GM12878 (cell line): ENCODE data around the gene BNIP5. TPM values are rescaled to one million over a fixed set of nuclear protein-coding genes. Genes with fewer than 3 reads are reported as not detected.

Experiments used
- ATAC-seq: fragments of 200-7000 bp; cut with Tn5 transposase; 3 replicates; pipeline ENCODE4 v1.9.1; 2020; ENCODE audit warnings: mild to moderate bottlenecking, moderate library complexity
- BruUV-seq: library from RNA; stranded (reverse); fragments of 400-500 nt; replicated peaks from 2 replicates; lab custom pipeline; 2021; lab: Mats Ljungman, UMichigan
- CTCF ChIA-PET: fragments of 300-600 bp; sonication (Branson Sonifier 250); formaldehyde crosslinking; extraction: SDS; loops from one replicate; lab custom pipeline; 2021; ENCODE audit warnings: inconsistent platforms; lab: Yijun Ruan, JAX
- POLR2A ChIA-PET: fragments of 350-600 bp; formaldehyde crosslinking; extraction: SDS; loops from one replicate; lab custom pipeline; 2021; ENCODE audit warnings: inconsistent platforms; lab: Charles Lee
- RAD21 ChIA-PET: fragments of 300-600 bp; sonication (Branson Sonifier 250); formaldehyde crosslinking; loops from one replicate; lab custom pipeline; 2023; ENCODE audit warnings: antibody characterized with exemption; ENCODE audit not compliant: unreplicated experiment; lab: Charles Lee
- SMC1A ChIA-PET: fragments of 300-600 bp; sonication (Branson Sonifier 250); formaldehyde crosslinking; loops from one replicate; lab custom pipeline; 2023; ENCODE audit not compliant: unreplicated experiment, uncharacterized antibody; lab: Charles Lee
- DNase-seq: peaks from one replicate; pipeline ENCODE4 v3.0.0-alpha.2; 2011; ENCODE audit warnings: low read depth, low spot score
- FAIRE-seq: peaks from 3 replicates; lab custom pipeline; 2011; peaks lifted over from hg19 to GRCh38; lab: Jason Lieb, UNC
- H2AFZ ChIP-seq: 2 replicates; pipeline ENCODE4 v1.6.0; 2011; ENCODE audit warnings: low read depth, low read length, control low read depth; ENCODE audit not compliant: control insufficient read depth
- H3K27ac ChIP-seq: 2 replicates; pipeline ENCODE4 v1.5.1; 2011; ENCODE audit warnings: control low read depth; ENCODE audit not compliant: control insufficient read depth, insufficient read depth
- H3K27me3 ChIP-seq, 2 experiments: replicated peaks in 1 of 2; 2 replicates each; pipeline versions ENCODE4 v1.6.0 to v1.6.1; 2011; ENCODE audit warnings: low read length in 1 of 2; ENCODE audit not compliant: control insufficient read depth in 2 of 2, insufficient read depth in 2 of 2
- H3K36me3 ChIP-seq, 2 experiments: 2 replicates each; pipeline ENCODE4 v1.5.1; 2011; ENCODE audit warnings: low read length in 1 of 2; ENCODE audit not compliant: control insufficient read depth in 2 of 2, insufficient read depth in 2 of 2
- H3K4me1 ChIP-seq: 2 replicates; pipeline ENCODE4 v1.6.1; 2011; ENCODE audit warnings: mild to moderate bottlenecking, low read length, moderate library complexity, mixed read lengths; ENCODE audit not compliant: control insufficient read depth, insufficient read depth
- H3K4me2 ChIP-seq: 2 replicates; pipeline ENCODE4 v1.6.0; 2011; ENCODE audit warnings: control low read depth; ENCODE audit not compliant: control insufficient read depth, insufficient read depth
- H3K4me3 ChIP-seq: fragments of 200-600 bp; sonication (generic); 2 replicates; pipeline ENCODE4 v1.5.1; 2016
- H3K79me2 ChIP-seq: 2 replicates; pipeline ENCODE4 v1.6.0; 2011; ENCODE audit warnings: low read length; ENCODE audit not compliant: control insufficient read depth, insufficient read depth
- H3K9ac ChIP-seq: 2 replicates; pipeline ENCODE4 v1.8.0; 2011; ENCODE audit warnings: low read length, control low read depth, mixed read lengths; ENCODE audit not compliant: control insufficient read depth, insufficient read depth
- H3K9me3 ChIP-seq: replicated peaks from 3 replicates; pipeline ENCODE4 v1.5.1; 2011; ENCODE audit warnings: mild to moderate bottlenecking, low read length; ENCODE audit not compliant: control insufficient read depth, insufficient read depth
- H4K20me1 ChIP-seq: 2 replicates; pipeline ENCODE4 v1.6.0; 2011; ENCODE audit not compliant: control insufficient read depth, insufficient read depth
- ATF7 ChIP-seq: fragments of 450-650 bp; IDR thresholded peaks from 2 replicates; pipeline ENCODE4 v1.6.1; 2016; ENCODE audit warnings: low read depth, mild to moderate bottlenecking
- BMI1 ChIP-seq: fragments of 450-650 bp; IDR thresholded peaks from 2 replicates; pipeline ENCODE4 v1.6.1; 2016; ENCODE audit warnings: mild to moderate bottlenecking, moderate library complexity, borderline replicate concordance
- CREM ChIP-seq: IDR thresholded peaks from 2 replicates; pipeline ENCODE4 v1.6.1; 2014; ENCODE audit warnings: antibody characterized with exemption, low read depth
- DPF2 ChIP-seq: fragments of 450-650 bp; IDR thresholded peaks from 2 replicates; pipeline ENCODE4 v1.6.1; 2017; ENCODE audit warnings: mild to moderate bottlenecking
- EED ChIP-seq: sonication (generic); IDR thresholded peaks from 2 replicates; pipeline ENCODE4 v1.6.1; 2016; ENCODE audit warnings: antibody characterized with exemption, low read depth
- IRF4 ChIP-seq: IDR thresholded peaks from 2 replicates; pipeline ENCODE4 v1.6.1; 2011; ENCODE audit warnings: low read depth, low read length
- JUNB ChIP-seq: IDR thresholded peaks from 2 replicates; pipeline ENCODE4 v1.6.1; 2016; ENCODE audit warnings: antibody characterized with exemption, mild to moderate bottlenecking
- KLF5 ChIP-seq: fragments of 450-650 bp; IDR thresholded peaks from 2 replicates; pipeline ENCODE4 v1.6.1; 2014; ENCODE audit warnings: mild to moderate bottlenecking; ENCODE audit not compliant: partially characterized antibody
- MEF2A ChIP-seq: IDR thresholded peaks from 2 replicates; pipeline ENCODE4 v1.6.1; 2011; ENCODE audit warnings: low read depth, mild to moderate bottlenecking, low read length, moderate library complexity; ENCODE audit not compliant: insufficient read depth
- MYC ChIP-seq: IDR thresholded peaks from 2 replicates; pipeline ENCODE4 v1.6.1; 2011; ENCODE audit warnings: mild to moderate bottlenecking, low read length, moderate library complexity, inconsistent platforms; ENCODE audit not compliant: insufficient read depth, insufficient replicate concordance, insufficient read length, severe bottlenecking
- PAX8 ChIP-seq: fragments of 450-650 bp; IDR thresholded peaks from 2 replicates; pipeline ENCODE4 v1.6.1; 2017; ENCODE audit warnings: mild to moderate bottlenecking, moderate library complexity
- SMC3 ChIP-seq: IDR thresholded peaks from 2 replicates; pipeline ENCODE4 v1.6.1; 2011; ENCODE audit warnings: low read length, improper control_type of control experiment, borderline replicate concordance
- SP1 ChIP-seq: IDR thresholded peaks from one replicate; pipeline ENCODE4 v1.6.1; 2011; ENCODE audit warnings: low read depth, low read length
- STAT3 ChIP-seq: IDR thresholded peaks from 2 replicates; pipeline ENCODE4 v1.6.1; 2011; ENCODE audit warnings: low read depth, low read length, improper control_type of control experiment
- SUZ12 ChIP-seq: fragments of 200-600 bp; sonication (generic); IDR thresholded peaks from one replicate; pipeline ENCODE4 v1.6.1; 2018; ENCODE audit warnings: antibody characterized with exemption, mild to moderate bottlenecking; ENCODE audit not compliant: unreplicated experiment
- TAF1 ChIP-seq: IDR thresholded peaks from 2 replicates; pipeline ENCODE4 v1.6.1; 2011; ENCODE audit warnings: mild to moderate bottlenecking, low read depth, low read length, borderline replicate concordance
- TCF7 ChIP-seq: IDR thresholded peaks from 2 replicates; pipeline ENCODE4 v1.6.1; 2014; ENCODE audit warnings: antibody characterized with exemption, borderline replicate concordance
- YY1 ChIP-seq: IDR thresholded peaks from 2 replicates; pipeline ENCODE4 v1.6.1; 2011; ENCODE audit warnings: low read depth, mild to moderate bottlenecking, low read length
- ZNF217 ChIP-seq: fragments of 450-650 bp; IDR thresholded peaks from 2 replicates; pipeline ENCODE4 v1.6.1; 2017; ENCODE audit warnings: antibody characterized with exemption, mild to moderate bottlenecking
- WGBS: methylation state at CpG from one replicate; pipeline ENCODE4 v1.1.6; 2016; ENCODE audit warnings: low lambda C conversion rate; ENCODE audit not compliant: insufficient replicate concordance, insufficient coverage; ENCODE audit errors: missing lambda C conversion rate; 5-methylcytosine and 5-hydroxymethylcytosine counted together
- in situ Hi-C: fragments of 300-500 bp; cut with MboI; formaldehyde crosslinking; loops from 9 replicates; pipeline ENCODE4 v1.14.3; 2018; ENCODE audit warnings: mixed read lengths
- intact Hi-C: fragments of 100-400 bp; cut with micrococcal nuclease; formaldehyde crosslinking; loops from one replicate; pipeline ENCODE4 v1.14.2; 2022; ENCODE audit not compliant: unreplicated experiment
- polyA plus RNA-seq, 11 experiments: library from polyadenylated mRNA; depleted of rRNA in 4 of 11; unstranded in 6 of 11; stranded (reverse) in 5 of 11; fragments of >200 nt; fragmentation: Nextera tagmentation in 4 of 11; fragmentation: Illumina TruSeq in 1 of 11; extraction: Ambion mirVana in 4 of 11; extraction: Trizol in 1 of 11; gene quantifications; 1 replicate in 1 of 11; 2 replicates in 10 of 11; pipeline versions ENCODE4 v1.2.1 to v1.2.3, GENCODE V29; 2011 to 2016; ENCODE audit warnings: inconsistent platforms in 2 of 11, missing spikeins in 2 of 11, low read depth in 1 of 11
- total RNA-seq, 4 experiments: library from RNA; depleted of rRNA in 3 of 4; stranded (reverse); fragments of >200 nt in 3 of 4; fragmentation: Illumina TruSeq in 1 of 4; extraction: Trizol in 1 of 4; gene quantifications; 2 replicates each; pipeline versions ENCODE4 v1.2.1 to v1.2.3, GENCODE V29; 2013 to 2021
- TF ChIP-seq, protein P1 (sequence below): fragments of 450-650 bp; IDR thresholded peaks from 2 replicates; pipeline ENCODE4 v1.6.1; 2017; ENCODE audit warnings: low read depth, mild to moderate bottlenecking, moderate library complexity
- TF ChIP-seq, protein P2 (sequence below): fragments of 450-650 bp; IDR thresholded peaks from 2 replicates; pipeline ENCODE4 v1.6.1; 2017; ENCODE audit warnings: mild to moderate bottlenecking, moderate library complexity

The BNIP5 gene
- total and polyA plus RNA-seq, 10 of the 15 experiments (the other 5 are each of a cell fraction or from before 2014, with no cell fraction given), result 0.02 to 0.68 (median 0.05) TPM; not detected in 2

DNA sequence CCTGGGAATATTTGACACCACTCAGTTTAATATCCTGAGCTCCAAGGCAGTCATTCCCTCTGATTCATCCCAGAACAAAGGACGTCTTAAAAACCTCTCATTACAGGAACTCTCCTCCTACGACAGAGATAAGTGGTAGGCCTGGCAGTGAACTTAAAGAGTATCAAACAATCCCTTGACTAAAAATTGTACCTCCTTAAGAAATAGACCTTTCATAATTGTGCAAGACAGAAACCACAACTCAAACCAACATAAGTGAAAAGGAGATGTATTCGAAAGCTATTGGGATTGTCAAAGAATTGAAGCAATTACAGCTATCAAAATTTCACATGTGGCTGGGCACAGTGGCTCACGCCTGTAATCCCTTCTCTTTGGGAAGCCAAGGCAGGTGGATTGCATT is 19.1 kb upstream of the BNIP5 start:
- CTCF ChIA-PET, result interaction anchor here (1.0 to 17.3 kb wide), 4 partner anchors 14 to 225 kb away, joined by 4 to 483 read pairs (median 160); partner anchors contain the start of gene BNIP5
- Histone ChIP-seq H3K4me1 (peaks cover 24% of the 10 kb centered on the region), H3K4me3 (no peak overlapping the region), H3K4me2 (no peak overlapping the region), H4K20me1 (no peaks in the 10 kb centered on the region), H3K9me3 (no peaks in the 10 kb centered on the region), H3K79me2 (no peaks in the 10 kb centered on the region), H3K27me3 (no peaks in the 10 kb centered on the region), H3K9ac (no peak overlapping the region), H3K36me3 (no peaks in the 10 kb centered on the region), H3K27ac (no peak overlapping the region), H2AFZ (no peak overlapping the region)
- POLR2A ChIA-PET, result interaction anchor here (0.5 to 4.5 kb wide), 9 partner anchors 9 to 899 kb away, joined by 3 to 44 read pairs (median 3); partner anchors contain the start of gene BNIP5
- WGBS, result 13% methylated on average over 4 of the region's 4 CpGs
- ATAC-seq, result peak; percentile 6; the same call in 2 of the 3 replicates
- no peak for DNase-seq
- intact Hi-C loops, result loop anchor here (5.0 kb wide), 1 partner anchor 159 kb away; the partner anchor contains the start of gene BRPF3
- BruUV-seq, result no TSS peak
- in situ Hi-C loops, result loop anchor here (5.0 kb wide), 1 partner anchor 234 kb away; no protein-coding TSS in a partner anchor
- SMC1A ChIA-PET, result interaction anchor here (0.5 to 19.6 kb wide), 9 partner anchors 8 to 261 kb away, joined by 3 to 386 read pairs (median 3); partner anchors contain the start of gene BNIP5
- FAIRE-seq, result no peak
- RAD21 ChIA-PET, result interaction anchor here (1.5 to 11.7 kb wide), 4 partner anchors 9 to 327 kb away, joined by 4 to 311 read pairs (median 95); partner anchors contain the start of genes BNIP5 and MAPK14
- TF ChIP-seq YY1, result no peak
- TF ChIP-seq, protein P1, sequence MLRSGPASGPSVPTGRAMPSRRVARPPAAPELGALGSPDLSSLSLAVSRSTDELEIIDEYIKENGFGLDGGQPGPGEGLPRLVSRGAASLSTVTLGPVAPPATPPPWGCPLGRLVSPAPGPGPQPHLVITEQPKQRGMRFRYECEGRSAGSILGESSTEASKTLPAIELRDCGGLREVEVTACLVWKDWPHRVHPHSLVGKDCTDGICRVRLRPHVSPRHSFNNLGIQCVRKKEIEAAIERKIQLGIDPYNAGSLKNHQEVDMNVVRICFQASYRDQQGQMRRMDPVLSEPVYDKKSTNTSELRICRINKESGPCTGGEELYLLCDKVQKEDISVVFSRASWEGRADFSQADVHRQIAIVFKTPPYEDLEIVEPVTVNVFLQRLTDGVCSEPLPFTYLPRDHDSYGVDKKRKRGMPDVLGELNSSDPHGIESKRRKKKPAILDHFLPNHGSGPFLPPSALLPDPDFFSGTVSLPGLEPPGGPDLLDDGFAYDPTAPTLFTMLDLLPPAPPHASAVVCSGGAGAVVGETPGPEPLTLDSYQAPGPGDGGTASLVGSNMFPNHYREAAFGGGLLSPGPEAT, result peak; percentile 68; the same call in 1 of the 2 replicates
- TF ChIP-seq MEF2A, result 0 out of 2 replicates have a peak, but pooled peaks have one; percentile 23
- TF ChIP-seq BMI1, result peak; percentile 55; the same call in 1 of the 2 replicates
- peak; percentile 55; the same call in 1 of the 2 replicates for TF ChIP-seq IRF4
- peak; percentile 22; the same call in 1 of the 2 replicates for TF ChIP-seq TCF7
- TF ChIP-seq ZNF217, result no peak
- TF ChIP-seq KLF5, result no peak
- no peak for TF ChIP-seq PAX8
- peak; percentile 16; the same call in 1 of the 2 replicates for TF ChIP-seq CREM
- TF ChIP-seq TAF1, result no peak
- no peak for TF ChIP-seq MYC
- peak; percentile 89 for TF ChIP-seq EED
- no peak for TF ChIP-seq STAT3
- no peak for TF ChIP-seq SUZ12
- no peak for TF ChIP-seq SMC3
- TF ChIP-seq, protein P2, sequence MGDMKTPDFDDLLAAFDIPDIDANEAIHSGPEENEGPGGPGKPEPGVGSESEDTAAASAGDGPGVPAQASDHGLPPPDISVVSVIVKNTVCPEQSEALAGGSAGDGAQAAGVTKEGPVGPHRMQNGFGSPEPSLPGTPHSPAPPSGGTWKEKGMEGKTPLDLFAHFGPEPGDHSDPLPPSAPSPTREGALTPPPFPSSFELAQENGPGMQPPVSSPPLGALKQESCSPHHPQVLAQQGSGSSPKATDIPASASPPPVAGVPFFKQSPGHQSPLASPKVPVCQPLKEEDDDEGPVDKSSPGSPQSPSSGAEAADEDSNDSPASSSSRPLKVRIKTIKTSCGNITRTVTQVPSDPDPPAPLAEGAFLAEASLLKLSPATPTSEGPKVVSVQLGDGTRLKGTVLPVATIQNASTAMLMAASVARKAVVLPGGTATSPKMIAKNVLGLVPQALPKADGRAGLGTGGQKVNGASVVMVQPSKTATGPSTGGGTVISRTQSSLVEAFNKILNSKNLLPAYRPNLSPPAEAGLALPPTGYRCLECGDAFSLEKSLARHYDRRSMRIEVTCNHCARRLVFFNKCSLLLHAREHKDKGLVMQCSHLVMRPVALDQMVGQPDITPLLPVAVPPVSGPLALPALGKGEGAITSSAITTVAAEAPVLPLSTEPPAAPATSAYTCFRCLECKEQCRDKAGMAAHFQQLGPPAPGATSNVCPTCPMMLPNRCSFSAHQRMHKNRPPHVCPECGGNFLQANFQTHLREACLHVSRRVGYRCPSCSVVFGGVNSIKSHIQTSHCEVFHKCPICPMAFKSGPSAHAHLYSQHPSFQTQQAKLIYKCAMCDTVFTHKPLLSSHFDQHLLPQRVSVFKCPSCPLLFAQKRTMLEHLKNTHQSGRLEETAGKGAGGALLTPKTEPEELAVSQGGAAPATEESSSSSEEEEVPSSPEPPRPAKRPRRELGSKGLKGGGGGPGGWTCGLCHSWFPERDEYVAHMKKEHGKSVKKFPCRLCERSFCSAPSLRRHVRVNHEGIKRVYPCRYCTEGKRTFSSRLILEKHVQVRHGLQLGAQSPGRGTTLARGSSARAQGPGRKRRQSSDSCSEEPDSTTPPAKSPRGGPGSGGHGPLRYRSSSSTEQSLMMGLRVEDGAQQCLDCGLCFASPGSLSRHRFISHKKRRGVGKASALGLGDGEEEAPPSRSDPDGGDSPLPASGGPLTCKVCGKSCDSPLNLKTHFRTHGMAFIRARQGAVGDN, result no peak
- peak; percentile 76 for TF ChIP-seq DPF2
- peak; percentile 86 for TF ChIP-seq JUNB
- 0 out of 2 replicates have a peak, but pooled peaks have one; percentile 40 for TF ChIP-seq ATF7
- no peak for TF ChIP-seq SP1
